Esophagus squamous epithelium (tissue), 4 donors: ENCODE data around the gene EVL.

ENCODE experiments used
- POLR2A ChIP-seq, 4 donors: fragments of 450-650 bp; IDR thresholded peaks; one replicate each; pipeline ENCODE4 v1.6.1; 2017; ENCODE audit warnings: antibody characterized with exemption in 4 of 4, mild to moderate bottlenecking in 4 of 4, moderate library complexity in 3 of 4
- TF ChIP-seq, protein P1 (sequence below), 6 experiments: fragments of 450-650 bp in 4 of 6; fragments of 200-600 bp in 2 of 6; sonication (generic) in 2 of 6; IDR thresholded peaks; one replicate each; pipeline ENCODE4 v1.5.1; 2016 to 2019; ENCODE audit warnings: antibody characterized with exemption in 6 of 6, mild to moderate bottlenecking in 4 of 6, moderate library complexity in 4 of 6

DNA sequence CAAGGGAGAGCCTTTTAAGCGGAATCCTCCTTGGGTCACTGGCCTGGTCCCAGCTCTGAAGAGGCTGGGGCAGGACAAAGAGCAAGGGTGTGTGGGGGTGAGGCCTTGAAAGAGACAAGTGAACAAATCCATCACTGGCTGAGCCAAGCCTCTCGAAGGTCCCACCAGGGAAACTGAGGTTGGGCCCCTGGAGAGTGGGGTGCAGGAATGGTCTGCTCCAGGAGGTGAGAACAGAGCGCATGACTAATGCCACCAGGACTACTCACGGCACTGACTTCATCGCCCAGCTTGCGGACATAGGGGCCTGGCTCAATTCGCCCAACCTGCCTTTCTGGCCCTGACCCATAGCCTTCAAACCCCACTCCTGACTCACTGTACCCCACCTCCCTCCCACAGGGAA, 113.5 kb downstream of the EVL start:
- TF ChIP-seq, protein P1, sequence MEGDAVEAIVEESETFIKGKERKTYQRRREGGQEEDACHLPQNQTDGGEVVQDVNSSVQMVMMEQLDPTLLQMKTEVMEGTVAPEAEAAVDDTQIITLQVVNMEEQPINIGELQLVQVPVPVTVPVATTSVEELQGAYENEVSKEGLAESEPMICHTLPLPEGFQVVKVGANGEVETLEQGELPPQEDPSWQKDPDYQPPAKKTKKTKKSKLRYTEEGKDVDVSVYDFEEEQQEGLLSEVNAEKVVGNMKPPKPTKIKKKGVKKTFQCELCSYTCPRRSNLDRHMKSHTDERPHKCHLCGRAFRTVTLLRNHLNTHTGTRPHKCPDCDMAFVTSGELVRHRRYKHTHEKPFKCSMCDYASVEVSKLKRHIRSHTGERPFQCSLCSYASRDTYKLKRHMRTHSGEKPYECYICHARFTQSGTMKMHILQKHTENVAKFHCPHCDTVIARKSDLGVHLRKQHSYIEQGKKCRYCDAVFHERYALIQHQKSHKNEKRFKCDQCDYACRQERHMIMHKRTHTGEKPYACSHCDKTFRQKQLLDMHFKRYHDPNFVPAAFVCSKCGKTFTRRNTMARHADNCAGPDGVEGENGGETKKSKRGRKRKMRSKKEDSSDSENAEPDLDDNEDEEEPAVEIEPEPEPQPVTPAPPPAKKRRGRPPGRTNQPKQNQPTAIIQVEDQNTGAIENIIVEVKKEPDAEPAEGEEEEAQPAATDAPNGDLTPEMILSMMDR (IDR thresholded peaks at IDR 0.05) = no peak
- no peak for TF ChIP-seq POLR2A (IDR thresholded peaks at IDR 0.05)
